RWPE2 (cell line): ENCODE data around the gene CD1B.

Source experiments
- ATAC-seq: fragments of 200-7000 bp; cut with Tn5 transposase; 3 replicates; pipeline ENCODE4 v1.9.1; 2021; ENCODE audit warnings: low read depth
- DNase-seq: peaks from one replicate; pipeline ENCODE4 v3.0.0-alpha.2; 2020; ENCODE audit warnings: low spot score
- H3K27ac ChIP-seq: fragments of 450-650 bp; 2 replicates; pipeline ENCODE4 v1.5.1; 2017; ENCODE audit warnings: mild to moderate bottlenecking; ENCODE audit not compliant: poor library complexity, severe bottlenecking
- H3K27me3 ChIP-seq: fragments of 250-450 bp; sonication (Bioruptor Pico); 2 replicates; pipeline ENCODE4 v1.5.1; 2021; ENCODE audit warnings: mild to moderate bottlenecking, moderate library complexity; ENCODE audit not compliant: insufficient read depth, poor library complexity, severe bottlenecking
- H3K36me3 ChIP-seq: fragments of 250-450 bp; sonication (Bioruptor Pico); 2 replicates; pipeline ENCODE4 v1.5.1; 2020; ENCODE audit warnings: low read depth, mild to moderate bottlenecking, moderate library complexity
- H3K4me1 ChIP-seq: fragments of 250-450 bp; sonication (Bioruptor Pico); 2 replicates; pipeline ENCODE4 v1.5.1; 2021; ENCODE audit warnings: mild to moderate bottlenecking, moderate library complexity; ENCODE audit not compliant: insufficient read depth, poor library complexity, severe bottlenecking
- H3K4me3 ChIP-seq: fragments of 250-450 bp; sonication (Bioruptor Pico); 2 replicates; pipeline ENCODE4 v1.5.1; 2021; ENCODE audit warnings: mild to moderate bottlenecking, moderate library complexity; ENCODE audit not compliant: severe bottlenecking
- H3K9me3 ChIP-seq: fragments of 250-450 bp; sonication (Bioruptor Pico); 2 replicates; pipeline ENCODE4 v1.5.1; 2021; ENCODE audit warnings: mild to moderate bottlenecking, moderate library complexity; ENCODE audit not compliant: severe bottlenecking
- CTCF ChIP-seq: fragments of 450-650 bp; IDR thresholded peaks from one replicate; pipeline ENCODE4 v1.5.1; 2017; ENCODE audit warnings: mild to moderate bottlenecking, moderate library complexity; ENCODE audit not compliant: poor library complexity, severe bottlenecking

CD1B gene

GRCh38 chr1:158362941-158363340 lies 31.6 kb upstream of the CD1B start:
- H3K27me3 ChIP-seq, result no peaks in the 10 kb centered on the region
- no peaks in the 10 kb centered on the region for H3K9me3 ChIP-seq
- ATAC-seq, result no peak
- H3K27ac ChIP-seq, result no peak overlapping the region
- H3K4me1 ChIP-seq, result no peaks in the 10 kb centered on the region
- H3K36me3 ChIP-seq, result no peaks in the 10 kb centered on the region
- no peak overlapping the region for H3K4me3 ChIP-seq
- TF ChIP-seq CTCF, result no peak
- DNase-seq, result no peak

GRCh38 chr1:158362482-158362881 lies 31.2 kb upstream of the CD1B start:
- no peak for TF ChIP-seq CTCF
- H3K4me1 ChIP-seq, result no peaks in the 10 kb centered on the region
- DNase-seq, result no peak
- H3K27me3 ChIP-seq, result no peaks in the 10 kb centered on the region
- H3K9me3 ChIP-seq, result no peaks in the 10 kb centered on the region
- H3K27ac ChIP-seq, result no peak overlapping the region
- ATAC-seq, result no peak
- H3K4me3 ChIP-seq, result no peak overlapping the region
- H3K36me3 ChIP-seq, result no peaks in the 10 kb centered on the region

- ATAC-seq, result no peak
- TF ChIP-seq CTCF, result no peak
- Histone ChIP-seq H3K36me3 (no peaks in the 10 kb centered on the region), H3K27ac (no peak overlapping the region), H3K9me3 (no peaks in the 10 kb centered on the region), H3K4me1 (no peaks in the 10 kb centered on the region), H3K27me3 (no peaks in the 10 kb centered on the region), H3K4me3 (no peak overlapping the region)
- no peak for DNase-seq
These were observed 26.1 kb upstream of the CD1B start for GRCh38 chr1:158357441-158357840.

GRCh38 chr1:158356616-158357015 lies 25.3 kb upstream of the CD1B start:
- ATAC-seq (no peak), DNase-seq (no peak)
- no peak for TF ChIP-seq CTCF
- no peaks in the 10 kb centered on the region for H3K9me3 ChIP-seq
- H3K4me1 ChIP-seq, result no peaks in the 10 kb centered on the region
- H3K4me3 ChIP-seq, result no peak overlapping the region
- H3K27me3 ChIP-seq, result no peaks in the 10 kb centered on the region
- no peaks in the 10 kb centered on the region for H3K36me3 ChIP-seq
- no peak overlapping the region for H3K27ac ChIP-seq

GRCh38 chr1:158355773-158356285 lies 24.5 kb upstream of the CD1B start:
- H3K27ac ChIP-seq, result no peak overlapping the region
- no peak for TF ChIP-seq CTCF
- no peak for ATAC-seq
- DNase-seq, result no peak
- no peaks in the 10 kb centered on the region for H3K9me3 ChIP-seq
- no peaks in the 10 kb centered on the region for H3K27me3 ChIP-seq
- no peak overlapping the region for H3K4me3 ChIP-seq
- no peaks in the 10 kb centered on the region for H3K36me3 ChIP-seq
- H3K4me1 ChIP-seq, result no peaks in the 10 kb centered on the region
